Epidermal melanocyte (primary cell): ENCODE results near the gene S100A7A.
"Not testable (repeated sequence)": the region's sequence is repeated elsewhere in the genome, so short reads cannot be mapped to it uniquely, and the experiment has no call there.

ENCODE experiments used
- DNase-seq: peaks from one replicate; pipeline ENCODE4 v3.0.0; 2011; ENCODE audit warnings: low spot score; ENCODE audit not compliant: insufficient read length

S100A7A gene

GRCh38 chr1:153456396-153456795 is 40.1 kb downstream of the S100A7A start:
- no peak for DNase-seq

GRCh38 chr1:153459655-153460054 is 43.3 kb downstream of the S100A7A start:
- DNase-seq, result no peak

GRCh38 chr1:153460551-153460950 is 44.2 kb downstream of the S100A7A start, which contains the start of gene S100A7:
S100A7 (minus strand) TSS chr1:153460651; CDS start chr1:153459013, 1,638 bp downstream.
- no peak for DNase-seq

- not testable (repeated sequence) for DNase-seq
Observed at GRCh38 chr1:153462741-153463140, 46.4 kb downstream of the S100A7A start.

- no peak for DNase-seq
Observed at GRCh38 chr1:153465811-153466636, 49.7 kb downstream of the S100A7A start.

- no peak for DNase-seq
Observed at GRCh38 chr1:153466908-153467307, 50.6 kb downstream of the S100A7A start.

GRCh38 chr1:153470707-153471106 is 54.4 kb downstream of the S100A7A start:
- no peak for DNase-seq
